ENCODE results near the gene FMNL2.

Gene FMNL2

DNA sequence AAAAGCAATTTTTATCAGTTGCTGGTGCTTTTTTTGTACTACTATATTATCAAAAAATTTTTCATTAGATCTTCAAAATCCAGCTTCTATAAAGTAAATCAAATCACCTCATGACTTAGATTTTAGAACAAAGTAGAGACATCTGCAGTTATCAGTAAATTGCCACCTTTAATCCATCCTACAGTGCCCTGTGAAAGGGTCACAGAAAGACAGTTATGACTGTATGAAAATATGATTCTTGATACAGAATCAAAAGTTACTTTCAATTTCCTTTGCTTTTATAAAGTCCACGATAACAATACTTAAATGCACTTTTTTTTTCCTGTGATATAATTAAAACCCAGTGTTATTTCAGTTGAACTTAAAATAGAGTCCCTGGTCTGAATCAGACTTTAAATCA, 320.9 kb downstream of the FMNL2 start:
- Histone ChIP-seq H3K4me3 (no peak overlapping the region), H3K27ac (no peak overlapping the region)
- TF ChIP-seq, protein P1, sequence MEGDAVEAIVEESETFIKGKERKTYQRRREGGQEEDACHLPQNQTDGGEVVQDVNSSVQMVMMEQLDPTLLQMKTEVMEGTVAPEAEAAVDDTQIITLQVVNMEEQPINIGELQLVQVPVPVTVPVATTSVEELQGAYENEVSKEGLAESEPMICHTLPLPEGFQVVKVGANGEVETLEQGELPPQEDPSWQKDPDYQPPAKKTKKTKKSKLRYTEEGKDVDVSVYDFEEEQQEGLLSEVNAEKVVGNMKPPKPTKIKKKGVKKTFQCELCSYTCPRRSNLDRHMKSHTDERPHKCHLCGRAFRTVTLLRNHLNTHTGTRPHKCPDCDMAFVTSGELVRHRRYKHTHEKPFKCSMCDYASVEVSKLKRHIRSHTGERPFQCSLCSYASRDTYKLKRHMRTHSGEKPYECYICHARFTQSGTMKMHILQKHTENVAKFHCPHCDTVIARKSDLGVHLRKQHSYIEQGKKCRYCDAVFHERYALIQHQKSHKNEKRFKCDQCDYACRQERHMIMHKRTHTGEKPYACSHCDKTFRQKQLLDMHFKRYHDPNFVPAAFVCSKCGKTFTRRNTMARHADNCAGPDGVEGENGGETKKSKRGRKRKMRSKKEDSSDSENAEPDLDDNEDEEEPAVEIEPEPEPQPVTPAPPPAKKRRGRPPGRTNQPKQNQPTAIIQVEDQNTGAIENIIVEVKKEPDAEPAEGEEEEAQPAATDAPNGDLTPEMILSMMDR (IDR thresholded peaks at IDR 0.05), result no peak
- no peak for DNase-seq (ENCODE audit: low spot score)

DNA sequence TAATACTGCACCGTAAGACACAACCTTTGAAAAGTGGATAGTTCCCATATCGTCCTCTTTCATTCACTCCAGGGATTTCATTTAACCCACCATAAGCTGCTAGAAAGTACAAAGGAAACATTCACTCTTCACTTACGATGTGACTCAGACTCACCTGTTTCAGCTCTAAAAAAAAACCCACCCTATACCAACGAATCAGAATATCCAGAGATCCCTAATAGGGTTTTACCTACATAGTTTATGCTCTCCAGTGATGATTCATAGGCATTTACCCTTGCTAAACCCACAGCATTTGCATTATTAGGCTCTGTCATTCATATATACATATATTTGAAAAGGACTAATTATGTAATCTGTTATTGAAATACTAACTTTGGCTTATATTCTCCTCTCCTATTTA, 322.1 kb downstream of the FMNL2 start:
- TF ChIP-seq, protein P1 (IDR thresholded peaks at IDR 0.05), result no peak

DNA sequence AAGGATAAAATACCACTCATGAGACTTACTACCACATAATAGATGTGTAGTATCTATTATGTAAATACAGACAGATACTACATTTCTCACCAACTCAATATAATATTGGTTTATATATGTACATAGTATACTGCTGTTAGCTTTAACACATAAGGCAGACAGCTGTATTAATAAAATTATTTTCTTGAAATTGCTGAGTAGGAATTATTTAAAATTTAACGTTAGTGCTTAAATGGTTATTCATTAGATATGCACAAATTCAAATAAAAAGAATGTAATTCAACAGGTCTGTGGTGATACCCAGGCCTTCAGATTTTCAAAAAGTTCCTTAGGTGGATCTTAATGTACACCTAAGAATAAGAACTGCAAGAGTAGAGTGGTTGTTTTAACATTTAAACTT, 323.2 kb downstream of the FMNL2 start:
- TF ChIP-seq, protein P1 (IDR thresholded peaks at IDR 0.05), result no peak
- Histone ChIP-seq H3K27ac (no peak overlapping the region), H3K4me3 (no peak overlapping the region)
- DNase-seq (ENCODE audit: low spot score), result no peak

More for the DNA sequence above, 322.1 kb downstream of the FMNL2 start:
- no peak for DNase-seq (ENCODE audit: low spot score)
- Histone ChIP-seq H3K27ac (no peak overlapping the region), H3K4me3 (no peak overlapping the region)

DNA sequence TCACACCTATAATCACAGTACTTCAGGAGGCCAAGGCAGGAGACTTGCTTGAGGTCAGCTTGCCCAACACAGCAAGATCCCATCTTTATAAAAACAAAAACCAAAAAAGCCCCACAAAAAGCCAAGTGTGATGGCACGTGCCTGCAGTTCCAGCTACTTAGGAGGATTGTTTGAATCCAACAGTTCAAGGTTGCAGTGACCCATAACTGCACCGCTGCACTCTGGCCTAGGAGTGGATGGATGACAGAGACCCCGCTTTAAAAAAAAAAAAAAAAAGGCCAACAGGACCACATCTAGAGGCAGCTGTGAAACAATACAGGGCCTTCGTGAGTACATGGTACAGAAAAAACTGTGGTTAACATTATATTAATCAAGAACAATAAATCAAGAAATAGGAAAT, 326.1 kb downstream of the FMNL2 start:
- DNase-seq (ENCODE audit: low spot score), result no peak
- H3K4me3 ChIP-seq, result no peak overlapping the region
- TF ChIP-seq, protein P1 (IDR thresholded peaks at IDR 0.05), result no peak
- no peak overlapping the region for H3K27ac ChIP-seq

DNA sequence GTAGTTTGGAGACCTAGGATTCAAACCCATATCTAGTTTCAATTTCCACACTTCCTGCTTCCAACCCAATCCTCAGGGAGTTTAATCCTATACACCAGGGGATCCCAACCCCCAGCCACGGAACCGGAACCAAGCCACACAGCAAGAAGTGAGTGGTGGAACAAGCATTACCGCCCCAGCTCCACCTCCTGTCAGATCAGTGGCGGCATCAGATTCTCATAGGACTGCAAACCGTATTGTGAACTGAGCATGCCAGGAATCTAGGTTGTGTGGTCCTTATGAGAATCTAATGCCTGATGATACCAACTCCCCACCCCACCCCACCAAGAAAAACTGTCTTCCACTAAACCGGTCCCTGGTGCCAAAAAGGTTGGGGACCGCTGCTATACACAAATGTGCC, 329.8 kb downstream of the FMNL2 start:
- H3K27ac ChIP-seq, result no peak overlapping the region
- DNase-seq (ENCODE audit: low spot score), result no peak
- TF ChIP-seq, protein P1 (IDR thresholded peaks at IDR 0.05), result no peak
- H3K4me3 ChIP-seq, result no peak overlapping the region

- TF ChIP-seq, protein P1 (IDR thresholded peaks at IDR 0.05), result no peak
- DNase-seq (ENCODE audit: low spot score), result no peak
- Histone ChIP-seq H3K4me3 (no peak overlapping the region), H3K27ac (no peak overlapping the region)
Observed at GRCh38 chr2:152674334-152674733, 339.4 kb downstream of the FMNL2 start.

GRCh38 chr2:152676461-152676860, 341.5 kb downstream of the FMNL2 start:
- DNase-seq (ENCODE audit: low spot score), result no peak
- TF ChIP-seq, protein P1 (IDR thresholded peaks at IDR 0.05), result no peak
- Histone ChIP-seq H3K27ac (no peak overlapping the region), H3K4me3 (no peak overlapping the region)
